H1 (cell line): ENCODE results near the gene KAZALD1. TPM values are rescaled to one million over a fixed set of nuclear protein-coding genes. Genes with fewer than 3 reads are reported as not detected.

Experiments used
- polyA plus RNA-seq, 7 experiments: library from polyadenylated mRNA; depleted of rRNA in 3 of 7; stranded (reverse) in 5 of 7; unstranded in 2 of 7; fragments of >200 nt in 5 of 7; fragments of 200-250 nt in 2 of 7; gene quantifications; 1 replicate in 5 of 7; 2 replicates in 1 of 7; 4 replicates in 1 of 7; pipeline versions ENCODE4 v1.2.1 to v1.2.3, GENCODE V29; 2011 to 2013; ENCODE audit warnings: missing spikeins in 2 of 7, mixed read lengths in 2 of 7
- total RNA-seq: library from RNA; stranded (reverse); fragmentation: NEBNext Ultra II Directional; extraction: Animal tissue kit (Norgen Biotek cat#: 25700); gene quantifications from 2 replicates; pipeline ENCODE4 v1.2.1, GENCODE V29; 2021
- TF ChIP-seq, protein P1 (sequence below): IDR thresholded peaks from 2 replicates; pipeline ENCODE4 v1.6.1; 2012; ENCODE audit warnings: inconsistent platforms

KAZALD1 gene
- total and polyA plus RNA-seq, 2 of the 8 experiments (the other 6 are each of a cell fraction or from before 2014, with no cell fraction given): 0.65 to 1.9 TPM

GRCh38 chr10:101095004-101095403, 33.2 kb downstream of the KAZALD1 start (continued):
- TF ChIP-seq, protein P1, sequence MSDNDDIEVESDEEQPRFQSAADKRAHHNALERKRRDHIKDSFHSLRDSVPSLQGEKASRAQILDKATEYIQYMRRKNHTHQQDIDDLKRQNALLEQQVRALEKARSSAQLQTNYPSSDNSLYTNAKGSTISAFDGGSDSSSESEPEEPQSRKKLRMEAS: no peak
